Muscle of arm (tissue), 14 donors: ENCODE results near the gene MAT2B. TPM values are rescaled to one million over a fixed set of nuclear protein-coding genes. Genes with fewer than 3 reads are reported as not detected.

Experiments
- DNase-seq: peaks from one replicate; pipeline ENCODE4 v3.0.0-alpha.2; 2013
- long read RNA-seq, 11 donors: transcript quantifications; one replicate each; lab custom pipeline, GENCODE V29; 2026
- polyA plus RNA-seq, 12 donors: library from polyadenylated mRNA; unstranded; fragments of 120-200 nt; gene quantifications; one replicate each; pipeline ENCODE4 v1.2.1, GENCODE V29; 2013; ENCODE audit not compliant: insufficient read length in 12 of 12

MAT2B gene
- polyA plus RNA-seq = 10 to 100 TPM in 11 of 12 donors, not detected in 1; 45.4 to 69.2 (median 55.4) TPM
- long read RNA-seq, donor 1, transcript MAT2B-202 (7 exons, 2,103 nt) = major isoform, 24 of 133 reads
- long read RNA-seq, donor 1, partial matches to known transcripts = 105 of 133 reads
- long read RNA-seq, donor 1, other reads (novel, unspliced or antisense) = 0 of 133 reads
- long read RNA-seq, donor 2, transcript MAT2B-202 (7 exons, 2,103 nt) = major isoform, 28 of 81 reads
- long read RNA-seq, donor 2, transcript MAT2B-201 (7 exons, 2,226 nt) = minor isoform, 8 of 81 reads
- long read RNA-seq, donor 2, partial matches to known transcripts = 44 of 81 reads
- long read RNA-seq, donor 2, other reads (novel, unspliced or antisense) = 0 of 81 reads
- long read RNA-seq, donor 3, partial matches to known transcripts = 0 of 4 reads
- long read RNA-seq, donor 3, other reads (novel, unspliced or antisense) = 0 of 4 reads
- long read RNA-seq, donor 4, transcript MAT2B-202 (7 exons, 2,103 nt) = major isoform, 7 of 27 reads
- long read RNA-seq, donor 4, partial matches to known transcripts = 18 of 27 reads
- long read RNA-seq, donor 4, other reads (novel, unspliced or antisense) = 0 of 27 reads
- long read RNA-seq, donor 5, transcript MAT2B-202 (7 exons, 2,103 nt) = major isoform, 36 of 43 reads
- long read RNA-seq, donor 5, transcript MAT2B-201 (7 exons, 2,226 nt) = minor isoform, 6 of 43 reads
- long read RNA-seq, donor 5, partial matches to known transcripts = 0 of 43 reads
- long read RNA-seq, donor 5, other reads (novel, unspliced or antisense) = 0 of 43 reads
- long read RNA-seq, donor 6, transcript MAT2B-202 (7 exons, 2,103 nt) = major isoform, 6 of 12 reads
- long read RNA-seq, donor 6, partial matches to known transcripts = 5 of 12 reads
- long read RNA-seq, donor 6, other reads (novel, unspliced or antisense) = 0 of 12 reads
- long read RNA-seq, donor 7, transcript MAT2B-202 (7 exons, 2,103 nt) = major isoform, 11 of 13 reads
- long read RNA-seq, donor 7, partial matches to known transcripts = 0 of 13 reads
- long read RNA-seq, donor 7, other reads (novel, unspliced or antisense) = 0 of 13 reads
- long read RNA-seq, donor 8, transcript MAT2B-202 (7 exons, 2,103 nt) = major isoform, 27 of 42 reads
- long read RNA-seq, donor 8, transcript MAT2B-201 (7 exons, 2,226 nt) = minor isoform, 9 of 42 reads
- long read RNA-seq, donor 8, partial matches to known transcripts = 5 of 42 reads
- long read RNA-seq, donor 8, other reads (novel, unspliced or antisense) = 0 of 42 reads
- long read RNA-seq, donor 9, transcript MAT2B-202 (7 exons, 2,103 nt) = major isoform, 6 of 40 reads
- long read RNA-seq, donor 9, partial matches to known transcripts = 33 of 40 reads
- long read RNA-seq, donor 9, other reads (novel, unspliced or antisense) = 0 of 40 reads
- long read RNA-seq, donor 10, transcript MAT2B-202 (7 exons, 2,103 nt) = major isoform, 21 of 23 reads
- long read RNA-seq, donor 10, partial matches to known transcripts = 0 of 23 reads
- long read RNA-seq, donor 10, other reads (novel, unspliced or antisense) = 0 of 23 reads
- long read RNA-seq, donor 11, transcript MAT2B-202 (7 exons, 2,103 nt) = major isoform, 26 of 83 reads
- long read RNA-seq, donor 11, partial matches to known transcripts = 53 of 83 reads
- long read RNA-seq, donor 11, other reads (novel, unspliced or antisense) = 0 of 83 reads

GRCh38 chr5:163505368-163506094, at the start of gene MAT2B:
TSS of gene MAT2B (plus strand) at chr5:163505619. CDS start at chr5:163505687, 68 bp downstream.
- DNase-seq = peak; percentile 96

- no peak for DNase-seq
Measured at GRCh38 chr5:163456029-163456589, 49.3 kb upstream of the MAT2B start.

- DNase-seq = no peak
Measured at GRCh38 chr5:163456840-163457239, 48.6 kb upstream of the MAT2B start.

DNA sequence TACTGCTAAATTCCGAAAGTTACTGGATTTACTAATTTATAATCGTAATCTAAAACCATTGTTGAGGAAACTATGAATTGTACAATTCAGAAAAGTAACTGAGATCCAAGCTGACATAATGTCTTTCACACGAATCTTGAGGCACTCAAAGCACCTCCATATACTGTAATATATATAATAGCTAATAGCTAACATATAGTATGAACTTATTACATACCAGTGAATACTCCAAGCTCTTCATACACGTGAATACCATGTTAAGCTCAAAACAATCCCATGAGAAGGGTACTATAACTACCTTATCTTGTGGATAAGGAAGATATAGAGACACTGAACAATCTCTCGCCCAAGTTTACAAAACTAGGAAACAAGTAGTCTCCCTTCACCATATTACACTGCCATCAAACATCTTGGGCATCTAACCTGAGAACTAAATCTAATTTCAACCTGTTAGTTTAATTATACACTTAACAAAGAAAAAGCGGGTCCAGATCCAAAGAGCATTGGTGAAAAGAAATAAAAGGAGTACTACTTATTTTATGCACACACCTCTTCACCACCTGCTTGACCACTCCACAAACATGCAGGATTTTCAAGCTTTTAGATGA, 46.5 kb upstream of the MAT2B start:
- DNase-seq = no peak

DNA sequence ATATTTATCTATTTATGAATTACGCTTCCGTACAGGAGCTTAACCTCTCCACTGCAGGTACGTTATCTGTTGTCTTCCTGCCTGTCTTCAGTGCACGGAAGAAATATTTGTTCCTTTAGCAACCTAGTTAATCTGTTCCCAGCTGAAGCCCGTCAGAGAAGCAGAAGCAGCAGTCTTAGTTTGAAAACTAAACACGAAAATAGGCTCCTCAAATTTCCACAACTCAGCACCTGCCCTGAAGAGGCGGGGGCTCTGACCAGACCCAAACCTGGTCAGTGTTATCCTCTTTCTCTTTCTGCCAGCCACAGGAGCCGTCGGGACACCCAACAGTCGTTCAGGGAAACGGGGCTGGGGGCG, 46.0 kb upstream of the MAT2B start:
- DNase-seq = no peak

GRCh38 chr5:163459819-163460561, 45.4 kb upstream of the MAT2B start, which contains the start of gene NUDCD2:
TSS of gene NUDCD2 (minus strand) at chr5:163460102. CDS start at chr5:163460050, 52 bp downstream.
- peak; percentile 98 for DNase-seq

DNA sequence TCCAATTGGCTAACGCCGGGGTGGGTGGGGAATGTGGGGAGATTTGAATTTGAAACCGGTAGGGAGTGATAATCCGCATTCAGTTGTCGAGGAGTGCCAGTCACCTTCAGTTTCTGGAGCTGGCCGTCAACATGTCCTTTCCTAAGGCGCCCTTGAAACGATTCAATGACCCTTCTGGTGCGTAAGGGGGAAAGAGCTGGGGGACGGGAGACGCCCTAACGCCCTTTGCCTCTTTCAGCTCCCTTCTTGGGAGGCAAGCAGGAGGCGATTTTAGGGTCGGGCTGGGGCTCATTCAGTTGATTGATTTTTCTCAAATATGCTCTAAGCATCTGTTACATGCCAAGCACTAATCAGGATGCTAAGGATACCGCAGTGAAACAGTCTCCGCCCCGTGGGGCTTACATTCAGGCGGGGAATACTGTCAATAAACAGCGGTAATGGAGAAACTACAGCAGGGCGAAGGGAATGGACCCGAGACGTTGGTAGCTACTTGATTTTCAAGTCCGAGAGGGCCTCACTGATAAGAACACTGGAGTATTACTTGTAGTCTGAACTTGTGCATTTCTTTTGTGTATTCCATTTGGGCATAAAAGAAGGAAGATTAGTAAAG, 44.8 kb upstream of the MAT2B start, which contains the start of gene HMMR:
Gene HMMR, plus strand, starts transcription at position 71 of the 610 bp plus-strand sequence. Its CDS starts 61 bp downstream, at position 132.
- DNase-seq = no peak

- DNase-seq = no peak
Measured at GRCh38 chr5:163463063-163463435, 42.4 kb upstream of the MAT2B start.

DNA sequence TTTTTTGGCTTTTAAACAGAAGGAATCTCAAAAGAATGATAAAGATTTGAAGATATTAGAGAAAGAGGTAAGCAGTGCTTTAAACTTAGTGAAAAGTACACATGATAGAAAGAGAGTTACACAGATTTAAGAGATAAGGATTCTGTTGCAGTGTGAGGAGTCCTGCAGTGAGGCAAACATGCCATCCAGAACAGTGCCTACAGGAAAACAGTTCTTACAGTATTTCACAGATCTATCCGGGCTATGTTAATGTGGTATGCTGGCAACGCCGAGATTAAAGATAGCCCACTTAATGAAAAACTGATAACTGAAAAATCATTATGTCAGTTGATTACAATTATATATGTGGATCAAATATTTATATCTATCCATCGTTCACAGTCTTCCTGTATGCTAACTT, 37.7 kb upstream of the MAT2B start:
- DNase-seq = no peak

GRCh38 chr5:163473635-163474243, 31.7 kb upstream of the MAT2B start:
- no peak for DNase-seq

DNA sequence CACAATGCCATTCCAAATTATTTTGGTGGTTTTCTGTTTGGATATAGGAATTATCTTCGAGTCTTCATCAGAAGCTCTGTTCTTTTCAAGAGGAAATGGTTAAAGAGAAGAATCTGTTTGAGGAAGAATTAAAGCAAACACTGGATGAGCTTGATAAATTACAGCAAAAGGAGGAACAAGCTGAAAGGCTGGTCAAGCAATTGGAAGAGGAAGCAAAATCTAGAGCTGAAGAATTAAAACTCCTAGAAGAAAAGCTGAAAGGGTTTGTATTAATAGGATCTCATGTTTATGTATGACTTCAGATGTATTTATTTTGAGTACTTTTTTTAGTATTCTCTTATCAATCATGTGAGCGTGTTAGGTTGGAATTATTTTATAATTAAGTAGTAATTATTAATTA, 30.0 kb upstream of the MAT2B start:
- no peak for DNase-seq

- DNase-seq = no peak
Measured at GRCh38 chr5:163478126-163478981, 27.1 kb upstream of the MAT2B start.

- no peak for DNase-seq
Measured at GRCh38 chr5:163478982-163479271, 26.5 kb upstream of the MAT2B start.

DNA sequence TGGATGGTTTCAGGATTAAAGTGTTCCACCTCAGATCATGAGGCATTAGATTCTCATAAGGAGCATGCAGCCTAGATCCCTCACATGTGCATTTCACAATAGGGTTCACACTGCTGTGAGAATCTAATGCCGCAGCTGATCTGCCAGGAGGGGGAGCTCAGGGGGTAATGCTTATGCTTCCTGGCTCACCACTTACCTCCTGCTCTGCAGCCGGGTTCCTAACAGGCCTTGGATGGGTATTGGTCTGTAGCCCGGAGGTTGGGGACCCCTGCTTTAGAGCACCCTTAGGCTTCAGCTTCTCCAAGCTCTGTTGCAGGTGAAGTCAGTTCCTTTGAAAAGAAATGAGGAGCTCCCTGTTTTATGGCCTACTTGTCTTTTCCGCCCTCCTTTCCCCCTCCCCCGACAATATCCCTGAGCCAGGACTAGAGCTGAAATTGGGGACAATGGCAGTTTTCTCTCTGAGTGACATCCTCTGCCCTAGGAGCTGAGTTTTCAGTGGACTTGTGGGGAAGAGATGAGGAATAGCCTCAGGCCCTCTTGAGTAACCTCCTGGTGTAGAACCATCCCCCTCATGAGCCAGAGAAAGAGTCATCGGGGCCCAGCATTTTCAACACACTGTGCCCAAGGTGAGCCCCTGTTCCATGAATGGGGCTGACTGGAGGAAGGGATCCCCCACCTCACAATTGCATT, 16.2 kb upstream of the MAT2B start:
- DNase-seq = no peak

DNA sequence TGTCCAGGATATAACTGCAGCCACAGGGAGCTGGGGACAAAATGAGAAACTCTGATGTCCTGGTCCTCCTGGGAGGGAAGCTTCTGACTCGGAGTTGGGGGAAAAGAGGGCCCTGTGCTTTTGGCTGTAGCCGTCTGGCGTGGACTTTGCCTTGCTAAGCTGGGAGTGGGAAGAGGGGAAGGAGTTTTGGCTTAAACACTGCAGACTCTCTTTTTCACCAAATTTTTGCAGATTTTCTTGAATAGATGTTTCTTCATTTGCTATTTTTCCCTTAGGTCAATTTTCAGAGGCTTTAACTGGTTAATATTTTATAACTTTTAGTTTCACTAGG, 15.7 kb upstream of the MAT2B start:
- DNase-seq = no peak

- DNase-seq = no peak
Measured at GRCh38 chr5:163496286-163496685, 9.1 kb upstream of the MAT2B start.

- no peak for DNase-seq
Measured at GRCh38 chr5:163497315-163497714, 8.1 kb upstream of the MAT2B start.
